DMS153 treated with DMSO at 0.1 percent for 48 hours (cell line): Measurements from ENCODE around the gene IGF2BP3.
A peak's percentile ranks its signal among the peaks of the same experiment; 100 is the strongest.

ENCODE experiments used
- DNase-seq: peaks from one replicate; lab custom pipeline; 2025; ENCODE audit not compliant: unreplicated experiment; lab: John Stamatoyannopoulos, UW

The IGF2BP3 gene

DNA sequence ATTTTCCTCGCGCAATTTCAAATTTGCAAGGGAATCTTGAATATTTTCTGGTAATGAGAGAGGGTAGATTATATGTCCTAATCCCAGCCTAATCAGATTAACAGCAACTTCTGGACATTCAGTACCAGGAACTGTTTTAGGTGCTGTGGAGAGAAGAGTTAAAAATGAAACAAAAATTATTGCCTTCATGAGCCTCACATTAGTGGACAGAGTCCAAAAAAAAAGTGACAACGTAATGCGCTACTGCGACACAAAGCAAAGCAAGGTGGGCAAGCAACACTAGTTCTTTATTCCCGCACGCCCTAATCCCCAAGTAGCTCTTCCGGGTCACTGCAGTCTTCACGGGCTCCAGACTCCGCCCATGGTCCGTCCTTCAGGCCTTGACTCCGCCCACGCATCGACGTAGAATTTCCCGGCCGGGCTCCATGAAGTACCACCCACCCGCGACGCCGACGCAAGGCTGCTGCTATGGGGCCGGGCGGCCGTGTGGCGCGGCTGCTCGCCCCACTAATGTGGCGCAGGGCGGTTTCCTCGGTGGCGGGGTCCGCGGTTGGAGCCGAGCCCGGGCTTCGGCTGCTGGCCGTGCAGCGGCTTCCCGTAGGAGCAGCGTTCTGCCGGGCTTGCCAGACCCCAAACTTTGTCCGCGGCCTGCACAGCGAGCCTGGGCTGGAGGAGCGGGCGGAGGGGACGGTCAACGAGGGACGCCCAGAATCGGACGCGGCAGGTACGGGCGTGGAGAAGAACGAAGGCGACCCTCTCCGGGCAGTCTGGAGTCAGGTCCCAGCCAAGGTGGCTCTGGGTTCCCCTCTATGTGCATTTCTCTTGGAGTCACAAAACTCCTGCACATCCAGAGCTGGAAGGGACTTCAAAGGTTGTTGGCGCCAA lies 171.2 kb downstream of the IGF2BP3 start, which contains the start of gene MALSU1:
Gene MALSU1, plus strand, starts transcription at position 455 of the 885 bp plus-strand sequence. Its CDS starts 14 bp downstream, at position 469.
- peak; percentile 99 for DNase-seq

DNA sequence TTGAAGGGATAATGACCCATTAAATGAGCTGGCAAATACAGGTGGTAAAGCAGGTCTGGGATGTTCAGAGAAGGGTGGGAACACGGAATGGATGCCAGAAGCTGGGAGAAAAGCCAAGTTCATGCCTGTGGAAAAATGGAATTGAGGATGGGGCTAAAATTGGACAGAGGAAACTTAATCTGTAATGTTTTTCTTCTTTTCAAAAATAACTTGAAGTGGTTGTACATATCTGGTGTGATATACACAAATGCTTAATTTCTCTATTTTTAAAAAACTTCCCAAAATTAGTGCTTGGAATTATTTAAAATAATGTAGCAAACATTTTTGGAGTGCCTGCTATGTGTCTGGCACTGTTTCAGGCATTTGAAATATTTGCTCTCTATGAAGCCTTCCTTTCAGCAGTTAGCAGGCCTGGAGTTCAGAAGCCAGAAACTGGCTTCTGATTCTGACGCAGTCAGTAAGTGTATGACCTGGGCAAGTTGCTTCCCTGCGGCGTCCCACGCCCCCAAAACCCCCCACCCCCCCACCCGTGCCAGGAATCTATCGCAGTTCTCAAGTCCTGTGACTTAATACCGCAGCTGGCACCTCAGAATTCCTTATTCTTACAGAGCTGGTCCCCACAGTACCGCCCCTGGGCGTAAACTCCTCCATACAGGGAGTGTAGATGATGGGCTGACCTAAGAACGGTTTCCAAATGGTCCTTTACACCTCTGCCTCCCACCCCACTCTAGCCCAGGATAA lies 172.0 kb downstream of the IGF2BP3 start:
- DNase-seq, result no peak

DNA sequence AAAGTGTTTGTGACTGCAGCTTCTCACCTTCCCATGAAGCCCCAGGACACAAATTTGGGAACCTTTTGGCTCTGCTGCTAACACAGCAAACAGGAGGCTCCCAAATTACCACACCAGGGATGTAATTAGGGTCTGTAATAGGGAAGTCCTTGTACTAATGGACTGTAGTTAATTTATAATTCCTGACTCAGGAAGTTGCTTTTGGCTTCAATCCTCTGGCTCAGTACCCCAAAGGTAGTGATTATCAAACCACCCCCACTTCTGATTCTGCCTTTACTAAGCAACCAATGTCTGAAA lies 174.9 kb downstream of the IGF2BP3 start:
- no peak for DNase-seq

DNA sequence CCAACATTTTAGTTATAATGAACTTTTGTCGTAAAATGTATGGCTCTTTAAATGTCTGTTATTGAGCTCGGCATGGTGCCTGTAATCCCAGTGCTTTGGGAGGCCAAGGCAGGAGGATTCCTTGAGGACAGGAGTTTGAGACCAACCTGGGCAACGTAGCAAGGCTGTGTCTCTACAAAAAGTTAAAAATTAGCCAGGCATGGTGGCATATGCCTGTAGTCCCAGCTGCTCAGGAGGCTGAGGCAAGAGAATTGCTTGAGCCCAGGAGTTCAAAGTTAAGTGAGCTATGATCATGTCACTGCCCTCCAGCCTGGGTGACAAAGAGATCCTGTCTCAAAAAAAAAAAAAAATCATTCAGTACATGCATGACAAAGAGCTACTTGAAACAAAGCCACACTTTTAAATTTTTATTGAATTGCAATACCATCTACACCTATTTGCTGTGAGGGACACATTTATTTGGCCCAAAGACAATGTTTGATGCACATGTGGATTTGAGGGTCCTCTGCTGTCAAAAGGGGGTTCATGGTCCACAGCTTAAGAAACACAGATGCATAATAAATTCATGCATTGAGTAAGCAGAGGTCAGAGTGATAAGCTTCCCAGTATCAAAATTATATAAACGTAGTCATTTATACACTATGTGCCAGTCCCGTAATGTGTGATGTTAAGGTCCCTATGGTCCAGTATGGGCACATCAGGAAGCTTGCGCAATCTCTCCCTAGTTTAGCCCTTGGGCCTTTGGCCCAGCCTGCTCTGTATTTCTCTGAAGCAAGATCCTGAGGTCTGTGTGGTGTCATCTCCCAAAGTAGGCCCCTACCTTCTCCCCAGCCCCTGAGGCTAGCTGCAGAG lies 175.5 kb downstream of the IGF2BP3 start:
- no peak for DNase-seq

DNA sequence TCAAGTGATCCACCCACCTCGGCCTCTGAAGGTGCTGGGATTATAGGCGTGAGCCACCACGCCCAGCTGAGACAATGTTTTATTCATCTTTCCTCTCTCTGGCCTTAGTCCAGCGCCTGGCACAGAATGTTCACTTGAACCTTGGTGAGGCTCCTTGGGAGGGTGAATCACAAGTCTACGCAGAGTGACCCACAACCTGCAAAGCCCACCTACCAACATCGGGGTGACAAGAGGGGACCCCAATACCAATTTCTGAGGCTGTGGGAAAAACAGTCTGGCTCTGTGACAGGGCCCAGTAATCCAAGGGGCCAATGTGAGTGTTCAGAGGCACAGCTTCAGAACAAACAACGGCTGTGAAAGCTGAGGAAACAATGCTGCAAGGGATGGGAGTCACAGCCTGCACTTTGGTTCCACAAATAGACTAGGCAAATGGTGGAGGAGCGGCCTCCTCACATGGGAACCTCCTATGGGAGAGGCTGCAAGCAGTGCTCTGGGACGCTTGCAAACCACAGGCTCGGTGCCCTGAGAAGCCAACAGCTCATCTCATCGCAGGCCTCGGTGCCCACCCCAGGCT lies 176.7 kb downstream of the IGF2BP3 start:
- no peak for DNase-seq

DNA sequence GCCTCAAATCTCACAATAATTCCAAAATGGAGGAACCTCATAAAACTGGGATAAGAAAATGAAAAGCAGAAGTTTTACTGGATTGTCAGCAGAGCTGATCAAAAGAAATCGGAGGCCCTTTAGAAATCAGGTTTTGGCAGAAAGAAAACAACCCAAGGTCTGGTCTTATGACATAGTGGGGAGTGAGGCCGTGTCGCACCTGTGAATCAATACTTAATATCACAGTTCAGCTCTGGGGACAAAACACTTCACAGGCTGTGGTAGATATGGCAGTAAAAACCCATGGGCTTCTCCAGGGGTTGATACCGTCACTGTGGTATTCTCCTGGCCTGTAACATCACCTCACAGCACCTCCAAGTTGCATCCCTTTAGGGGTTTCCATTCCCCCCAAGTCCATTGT lies 177.7 kb downstream of the IGF2BP3 start:
- no peak for DNase-seq

DNA sequence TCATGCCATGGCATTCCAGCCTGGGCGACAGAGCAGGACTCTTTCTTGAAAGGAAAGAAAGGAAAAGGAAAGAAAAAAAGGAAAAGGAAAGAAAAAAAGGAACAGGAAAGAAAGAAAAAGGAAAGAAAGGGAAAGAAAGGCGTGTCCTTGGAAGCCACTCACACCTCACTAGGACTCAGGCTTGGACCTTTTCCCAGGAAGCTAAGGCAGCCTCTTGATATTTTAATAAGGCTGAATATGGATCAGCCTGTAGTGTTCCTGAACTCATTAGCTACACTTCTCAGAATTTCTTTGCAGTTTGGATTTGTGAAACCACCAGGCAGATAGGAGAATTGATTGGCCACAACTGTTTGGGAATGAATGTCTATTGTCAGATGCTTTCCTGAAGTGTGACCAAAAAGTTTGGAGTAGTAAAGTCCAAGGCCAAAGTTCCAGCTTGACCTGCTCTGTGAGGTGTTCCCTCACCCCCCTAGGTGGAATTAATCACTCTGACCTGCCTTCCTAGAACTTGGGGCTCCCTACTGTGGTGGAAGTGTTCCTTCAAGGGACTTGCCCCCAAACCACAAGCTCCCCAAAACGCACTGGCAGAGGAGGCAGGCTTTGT lies 178.2 kb downstream of the IGF2BP3 start:
- no peak for DNase-seq

DNA sequence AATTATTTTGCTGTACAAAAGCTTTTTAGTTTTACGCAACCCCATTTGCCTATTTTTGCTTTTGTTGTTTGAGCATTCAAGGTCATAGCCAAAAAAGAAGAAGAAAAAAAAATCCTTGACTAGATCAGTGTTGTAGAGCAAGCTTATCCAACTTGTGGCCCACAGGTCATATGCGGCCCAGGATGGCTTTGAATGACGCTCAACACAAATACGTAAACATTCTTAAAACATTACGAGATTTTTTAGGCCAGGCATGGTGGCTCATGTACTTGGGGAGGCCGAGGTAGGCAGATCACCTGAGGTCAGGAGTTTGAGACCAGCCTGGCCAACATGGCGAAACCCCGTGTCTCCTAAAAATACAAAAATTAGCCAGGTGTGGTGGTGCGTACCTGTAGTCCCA lies 179.3 kb downstream of the IGF2BP3 start:
- no peak for DNase-seq

DNA sequence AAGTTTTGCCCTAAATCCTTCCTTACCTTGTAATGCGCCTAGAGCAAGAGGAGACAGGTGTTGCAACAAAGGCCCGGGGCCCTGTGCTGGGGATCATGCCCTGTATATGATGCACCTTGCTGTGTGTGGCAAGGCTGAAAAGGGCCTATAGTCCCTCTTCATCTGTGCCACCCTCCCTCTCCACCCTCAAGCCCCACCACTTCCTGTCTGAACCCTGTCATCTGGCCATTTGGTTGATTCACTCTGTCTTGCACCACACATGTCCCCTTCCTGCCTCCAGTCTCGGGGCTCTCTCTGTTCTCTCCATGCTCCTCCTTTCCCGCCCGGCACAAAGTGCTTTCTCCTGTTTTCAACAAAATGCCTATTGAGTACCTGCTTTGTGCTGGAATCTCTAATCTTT lies 182.7 kb downstream of the IGF2BP3 start:
- DNase-seq, result no peak

DNA sequence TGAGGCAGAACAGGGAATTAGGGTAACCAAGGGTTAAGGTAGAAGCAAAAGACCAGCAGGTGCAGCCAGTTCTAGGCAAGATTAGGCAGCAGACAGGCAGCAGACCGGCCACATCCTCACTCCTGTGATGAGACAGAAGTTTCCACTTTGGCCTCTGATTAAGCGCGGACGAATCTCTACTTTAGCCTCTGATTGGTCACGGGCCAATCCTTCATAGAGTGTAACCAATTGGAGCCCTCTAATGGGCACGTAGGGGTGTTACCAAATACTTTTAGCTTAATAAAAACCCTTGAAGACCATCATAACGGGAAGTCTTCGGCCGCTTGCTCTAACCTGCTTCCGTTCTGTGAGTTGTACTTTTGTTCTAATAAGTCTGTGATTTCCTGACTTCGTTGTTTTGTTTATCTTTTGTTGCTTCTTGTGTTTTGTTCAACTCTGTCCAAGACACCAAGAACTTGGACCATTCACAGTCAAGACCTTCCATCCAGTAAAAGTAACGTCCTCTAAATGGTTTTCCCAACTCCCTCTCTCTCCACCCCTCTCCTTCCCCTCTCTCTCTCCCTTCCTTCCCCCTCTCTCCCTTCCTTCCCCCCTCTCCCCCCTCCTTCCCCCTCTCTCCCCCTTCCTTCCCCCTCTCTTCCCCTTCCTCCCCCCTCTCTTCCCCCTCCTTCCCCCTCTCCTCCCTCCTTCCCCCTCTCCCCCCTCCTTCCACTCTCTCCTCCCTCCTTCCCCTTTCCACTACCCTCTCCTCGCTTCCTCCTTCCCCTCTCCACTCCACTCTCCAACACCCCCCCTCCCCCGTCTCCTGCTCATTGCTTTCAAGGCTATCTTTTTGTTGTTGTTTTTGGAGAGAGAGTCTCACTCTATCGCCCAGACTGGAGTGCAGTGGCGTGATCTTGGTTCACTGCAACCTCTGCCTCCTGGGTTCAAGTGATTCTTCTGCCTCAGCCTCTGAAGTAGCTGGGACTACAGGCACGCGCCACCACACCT lies 184.3 kb downstream of the IGF2BP3 start:
- DNase-seq, result no peak

DNA sequence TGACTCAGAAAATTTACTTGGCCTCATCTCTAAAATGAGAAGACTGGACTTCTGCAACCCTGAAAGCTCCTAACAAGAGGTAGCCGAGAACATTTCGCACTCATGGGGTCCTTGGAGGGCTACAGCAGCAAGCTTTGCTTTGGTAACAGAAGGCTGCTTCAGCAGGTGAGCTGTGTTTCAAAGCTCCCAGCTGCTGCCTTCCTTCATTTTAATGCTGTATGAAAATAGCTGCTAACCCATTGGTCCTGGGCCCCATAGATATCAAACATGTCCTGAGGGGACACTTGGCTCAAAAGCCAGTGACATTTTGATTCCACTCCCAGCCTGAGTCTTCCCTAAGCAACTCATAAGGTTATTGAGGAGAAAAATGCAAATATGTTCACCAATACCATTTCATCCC lies 185.4 kb downstream of the IGF2BP3 start:
- no peak for DNase-seq

DNA sequence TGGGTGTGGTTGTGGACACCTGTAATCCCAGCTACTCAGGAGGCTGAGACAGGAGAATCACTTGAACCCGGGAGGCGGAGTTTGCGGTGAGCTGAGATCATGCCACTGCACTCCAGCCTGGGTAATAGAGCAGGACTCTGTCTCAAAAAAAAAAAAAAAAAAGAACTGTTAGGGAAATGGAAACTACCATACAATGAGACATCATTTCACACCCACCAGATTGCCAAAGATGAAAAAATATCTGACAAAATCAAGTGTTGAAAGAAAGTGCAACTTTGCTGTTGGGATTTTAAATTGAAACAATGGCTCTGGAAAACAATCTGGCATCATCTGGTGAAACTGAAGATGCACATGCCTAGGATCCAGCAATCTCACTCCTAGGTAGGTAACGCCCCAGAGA lies 187.2 kb downstream of the IGF2BP3 start:
- DNase-seq, result no peak

DNA sequence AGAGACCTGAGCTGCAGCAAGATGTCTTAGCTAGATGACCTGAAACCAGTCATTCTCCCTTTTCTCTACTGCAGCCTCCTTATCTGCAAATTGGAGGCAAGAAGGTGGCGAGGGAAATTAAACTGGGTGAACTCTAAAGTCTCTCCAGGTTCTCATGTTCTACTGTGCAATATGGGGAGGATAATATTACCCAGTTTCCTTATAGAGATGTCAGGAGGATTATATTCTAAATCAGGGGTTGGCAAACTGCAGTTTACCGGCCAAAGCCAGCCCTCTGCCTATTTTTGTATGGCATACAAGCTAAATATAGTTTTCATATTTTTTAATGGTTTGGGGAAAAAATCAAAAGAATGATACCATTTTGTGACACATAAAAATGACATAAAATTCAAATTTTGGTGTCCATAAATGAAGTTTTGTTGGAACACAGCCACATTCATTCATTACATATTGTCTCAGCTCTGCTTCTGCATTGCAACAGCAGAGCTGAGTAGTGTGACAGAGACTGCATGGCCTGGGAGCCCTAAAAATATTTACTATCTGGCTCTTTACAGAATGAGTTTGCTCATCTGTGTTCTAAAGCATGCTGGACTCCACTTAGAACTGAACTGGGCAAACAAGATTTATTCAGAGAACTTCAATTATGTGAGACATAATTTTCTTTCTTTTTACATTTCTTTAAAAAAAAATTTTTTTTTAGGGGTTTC lies 190.3 kb downstream of the IGF2BP3 start:
- DNase-seq, result no peak

DNA sequence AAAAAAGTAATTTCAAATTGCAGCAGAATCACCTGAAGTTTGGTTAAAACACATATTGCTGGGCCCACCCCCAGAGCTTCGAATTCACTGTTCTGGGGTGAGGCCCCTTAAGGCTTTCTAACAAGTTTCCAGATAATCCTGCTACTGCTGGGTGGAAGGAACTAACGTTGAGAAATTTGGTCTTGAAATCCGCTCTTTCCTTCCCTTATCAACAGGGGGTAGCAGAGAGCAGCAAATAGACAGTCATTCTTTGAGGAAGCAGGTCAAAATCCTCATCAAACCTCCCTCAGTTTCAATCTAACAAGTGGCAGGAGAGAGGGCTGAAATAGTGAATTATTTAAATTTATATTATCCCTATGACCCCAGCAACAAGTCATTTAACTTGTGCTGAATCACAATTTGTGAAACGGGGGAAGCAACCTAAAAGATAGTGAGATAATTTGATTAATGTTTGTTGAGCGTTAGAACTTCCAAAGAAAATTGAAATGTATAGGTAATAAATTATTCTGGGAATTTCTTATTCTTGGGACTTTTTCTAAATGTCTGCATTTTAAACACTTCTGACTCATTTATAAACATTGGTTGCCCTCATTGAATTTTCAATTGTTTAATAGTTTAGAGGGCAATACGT lies 192.8 kb downstream of the IGF2BP3 start:
- peak; percentile 57 for DNase-seq

DNA sequence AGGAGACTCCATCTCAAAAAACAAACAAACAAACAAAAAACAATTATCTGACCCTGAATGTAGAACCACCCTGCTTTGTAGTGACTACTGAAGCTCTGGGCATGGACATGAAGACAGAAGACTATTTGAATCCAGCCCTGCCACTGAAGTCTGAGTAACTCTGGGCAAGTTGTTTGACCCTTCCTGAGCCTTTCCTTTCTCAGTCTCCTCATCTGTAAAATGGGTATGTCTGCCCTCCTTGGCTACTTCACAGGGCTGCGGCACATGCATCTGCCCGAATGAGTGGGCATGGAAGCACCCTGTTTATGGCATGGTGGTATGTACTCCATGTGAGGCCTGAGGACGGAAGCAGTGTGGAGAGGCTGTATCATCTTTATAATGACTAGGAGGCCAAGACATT lies 193.3 kb downstream of the IGF2BP3 start:
- DNase-seq, result no peak

DNA sequence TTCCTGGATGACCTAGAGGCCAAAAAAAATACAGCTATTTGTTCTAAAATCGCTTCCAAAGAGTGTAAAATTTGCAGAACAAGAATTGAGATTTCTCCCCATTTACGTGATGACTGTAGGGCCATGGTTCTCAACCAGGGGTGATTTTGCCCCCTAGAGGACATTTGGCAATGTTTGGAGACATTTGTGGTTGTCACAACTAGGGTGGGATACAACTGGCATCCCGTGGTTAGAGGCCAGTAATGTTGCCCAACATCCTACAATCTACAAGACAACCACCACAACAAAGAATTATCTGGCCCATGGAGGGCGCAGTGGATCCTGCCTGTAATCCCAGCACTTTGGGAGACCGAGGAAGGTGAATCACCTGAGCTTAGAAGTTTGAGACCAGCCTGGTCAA lies 193.9 kb downstream of the IGF2BP3 start:
- no peak for DNase-seq

DNA sequence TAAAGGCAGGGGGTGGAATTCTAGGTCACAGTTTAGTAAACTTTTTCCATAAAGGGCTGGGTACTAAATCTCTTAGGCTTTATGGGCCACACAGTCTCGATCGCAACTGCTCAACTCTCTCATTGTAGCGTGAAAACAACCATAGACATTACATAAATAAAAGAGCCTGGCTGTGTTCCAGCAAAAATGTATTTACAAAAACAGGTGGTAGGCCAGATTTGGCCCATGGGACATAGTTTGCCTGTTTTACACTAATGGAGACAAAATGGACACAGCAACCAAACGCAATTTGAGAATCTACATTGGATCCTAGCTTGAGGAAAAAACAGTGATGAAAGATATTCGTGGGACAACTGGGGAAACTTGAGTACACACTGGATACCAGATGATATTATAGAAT lies 194.4 kb downstream of the IGF2BP3 start:
- peak; percentile 58 for DNase-seq

DNA sequence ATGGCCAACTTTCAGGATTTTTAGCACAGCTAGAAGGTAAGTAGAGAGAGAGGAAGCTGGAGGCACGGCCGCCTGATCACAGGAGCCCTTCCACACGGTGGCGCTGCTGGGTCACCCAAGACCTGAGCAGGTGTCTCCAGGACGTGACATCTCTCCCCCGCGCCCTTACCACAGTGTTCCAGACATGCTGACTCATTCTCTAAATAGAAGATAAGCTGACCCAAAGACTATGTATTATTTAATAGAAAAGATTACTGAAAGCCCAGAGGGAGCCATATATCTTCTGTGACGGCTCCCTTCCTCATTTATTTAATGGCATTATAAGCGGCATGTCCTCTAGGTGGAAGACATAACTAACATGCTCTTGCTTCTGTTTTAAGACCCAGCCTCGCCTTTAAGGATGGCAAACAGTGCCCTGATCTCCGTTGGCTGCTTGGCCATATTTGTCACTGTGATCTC lies 197.1 kb downstream of the IGF2BP3 start:
- peak; percentile 99 for DNase-seq
